Ammon's horn (tissue), 1 donor: Measurements from ENCODE around the gene HSD17B11.
"Not testable (repeated sequence)": the region's sequence is repeated elsewhere in the genome, so short reads cannot be mapped to it uniquely, and the experiment has no call there.

Source experiments
- DNase-seq: peaks from one replicate; pipeline ENCODE4 v3.0.0-alpha.2; 2016; ENCODE audit warnings: low spot score

HSD17B11 gene

DNA sequence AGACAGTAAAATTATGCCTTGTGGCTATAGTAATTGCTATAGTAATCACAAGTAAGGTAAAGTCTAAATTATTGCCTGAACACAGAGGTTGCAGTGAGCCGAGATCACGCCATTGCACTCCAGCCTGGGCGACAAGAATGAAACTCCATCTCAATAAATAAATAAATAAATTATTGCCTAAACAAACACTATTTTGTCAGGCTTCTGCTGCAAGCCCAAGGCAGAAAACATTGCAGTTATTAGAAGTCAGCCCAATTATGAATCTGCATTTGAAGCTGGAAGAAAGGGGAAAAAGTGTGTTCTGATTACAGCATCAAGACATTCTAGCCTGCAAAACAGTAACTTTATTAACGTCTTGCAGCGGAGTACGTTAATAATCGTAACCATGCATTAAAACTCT is 85.4 kb downstream of the HSD17B11 start:
- no peak for DNase-seq

DNA sequence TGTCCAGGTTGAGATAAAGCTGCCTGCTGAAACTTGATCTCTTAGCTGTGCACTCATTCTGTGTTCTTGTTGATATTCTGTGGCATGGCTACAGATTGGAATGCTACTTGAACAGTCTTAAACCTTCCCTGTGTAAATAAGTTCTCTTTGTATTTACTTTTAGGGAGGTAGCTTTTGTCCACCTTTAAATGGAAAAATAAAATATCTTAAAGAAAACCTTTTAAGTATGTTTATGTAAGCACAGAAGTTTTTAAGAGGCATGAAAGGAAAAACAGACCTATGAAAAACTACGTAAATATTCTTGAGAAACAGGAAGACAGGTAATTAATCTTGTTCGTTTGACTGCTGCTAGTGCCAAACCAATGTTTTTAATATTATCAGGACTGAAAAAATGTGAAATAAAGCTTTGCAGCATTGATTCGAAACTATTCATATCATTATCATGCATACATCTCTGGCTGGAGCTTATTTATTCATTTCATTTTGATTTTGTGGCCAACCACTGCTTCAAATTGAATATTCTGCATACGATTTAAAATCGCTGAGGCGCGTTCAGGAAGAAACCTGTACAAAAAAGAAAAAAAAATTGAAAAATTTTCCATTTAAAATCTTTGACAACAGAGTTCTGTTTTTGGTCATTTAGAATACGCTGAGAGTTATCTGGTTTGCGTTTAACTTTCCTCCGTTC is 86.1 kb downstream of the HSD17B11 start:
- DNase-seq = no peak

DNA sequence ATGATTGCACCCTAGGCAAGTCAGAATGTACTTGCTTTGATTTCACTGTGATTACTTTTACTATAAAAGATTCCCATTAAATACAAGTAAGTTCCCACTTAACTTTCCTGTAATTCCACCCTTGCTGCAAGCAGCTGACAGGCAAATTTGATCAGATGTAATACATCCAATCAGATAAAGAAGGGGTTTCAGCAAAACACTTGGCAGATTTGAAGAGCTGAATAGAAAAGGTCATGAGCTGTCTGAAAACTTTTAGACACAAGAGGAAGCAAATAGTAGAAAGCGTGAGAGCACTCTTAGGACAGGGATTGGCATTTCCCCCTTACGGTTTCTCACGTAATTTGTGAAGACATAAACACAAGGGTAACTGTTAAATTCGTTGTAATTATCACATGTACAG is 91.1 kb downstream of the HSD17B11 start:
- DNase-seq = no peak

DNA sequence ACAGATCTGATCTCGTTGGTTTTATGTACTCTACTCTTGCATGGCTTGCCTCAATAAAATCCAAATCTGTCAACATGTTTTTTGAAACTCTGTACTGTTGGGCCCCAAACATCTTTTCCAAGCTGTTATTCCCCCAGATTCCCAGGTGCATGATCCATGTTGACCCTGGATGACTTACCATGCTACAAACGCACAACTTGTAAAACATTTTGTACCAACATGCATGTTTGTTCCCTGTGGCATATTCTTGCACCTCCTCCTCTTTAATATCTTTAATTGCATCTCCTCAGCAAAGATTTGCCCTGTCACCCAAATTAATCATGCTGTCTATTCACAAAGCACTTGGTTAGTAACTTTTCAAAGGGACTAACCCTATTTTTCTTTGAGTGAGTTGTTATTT is 92.6 kb downstream of the HSD17B11 start:
- DNase-seq = no peak

DNA sequence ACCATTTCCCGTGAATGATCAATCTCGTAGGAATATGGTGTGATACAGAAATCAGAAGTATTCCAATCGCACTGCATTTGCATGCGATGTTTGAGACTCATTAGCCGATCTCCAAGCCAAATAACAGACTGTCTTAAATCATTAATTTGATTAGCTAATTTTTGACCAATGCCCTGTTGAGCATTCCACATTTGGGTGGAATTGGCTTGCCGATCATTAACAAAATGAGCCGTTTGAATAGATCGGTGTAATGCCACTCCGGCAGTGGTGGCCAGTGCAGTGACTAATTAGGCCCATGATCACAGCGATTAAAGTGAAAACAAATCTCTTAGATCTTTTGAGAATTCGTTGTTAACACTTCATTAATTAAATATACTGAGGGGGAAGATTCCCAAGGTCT is 96.1 kb downstream of the HSD17B11 start:
- DNase-seq = not testable (repeated sequence)

DNA sequence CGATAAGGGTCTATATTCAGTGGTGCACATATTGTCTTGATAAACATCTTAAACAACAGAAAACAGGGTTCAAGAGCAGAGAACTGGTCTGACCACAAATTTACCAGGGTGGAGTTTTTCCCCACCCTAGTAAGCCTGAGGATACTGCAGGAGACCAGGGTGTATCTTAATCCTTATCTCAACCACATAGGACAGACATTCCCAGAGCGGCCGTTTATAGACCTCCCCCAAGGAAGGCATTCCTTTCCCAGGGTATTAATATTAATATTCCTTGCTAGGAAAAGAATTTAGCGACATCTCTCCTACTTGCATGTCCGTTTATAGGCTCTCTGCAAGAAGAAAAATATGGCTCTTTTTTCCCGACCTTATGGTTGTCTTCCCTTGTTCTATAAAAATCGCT is 97.1 kb downstream of the HSD17B11 start:
- DNase-seq = not testable (repeated sequence)

DNA sequence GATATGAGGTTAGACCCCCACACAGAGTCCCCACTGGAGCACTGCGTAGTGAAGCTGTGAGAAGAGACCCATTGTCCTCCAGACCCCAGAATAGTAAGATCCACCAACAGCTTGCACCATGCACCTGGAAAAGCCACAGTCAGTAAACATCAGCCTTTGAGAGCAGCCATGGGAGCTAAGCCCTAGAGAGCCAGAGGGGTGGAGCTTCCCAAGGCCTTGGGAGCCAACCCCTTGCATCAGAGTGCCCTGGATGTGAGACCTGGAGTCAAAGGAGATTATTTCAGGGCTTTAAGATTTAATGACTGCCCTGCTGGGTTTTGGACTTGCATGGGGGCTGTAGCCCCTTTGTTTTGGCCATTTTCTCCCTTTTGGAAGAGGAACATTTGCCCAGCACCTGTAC is 104.0 kb downstream of the HSD17B11 start:
- DNase-seq = no peak
